ENCODE data around the gene JUN. TPM values are rescaled to one million over a fixed set of nuclear protein-coding genes. Genes with fewer than 3 reads are reported as not detected.

The JUN gene
- total and polyA plus RNA-seq, 2 experiments from 2014 or later: 29.3 to 126 TPM

GRCh38 chr1:58792846-58793245, 9.0 kb upstream of the JUN start:
- H3K4me1 ChIP-seq (ENCODE audit: low read depth): no peaks in the 10 kb centered on the region
- H3K27me3 ChIP-seq: peaks cover 12% of the 10 kb centered on the region
- DNase-seq (ENCODE audit: low read depth in 1 of 2, low spot score in 1 of 2): no peak
- no peaks in the 10 kb centered on the region for H3K9me3 ChIP-seq (ENCODE audit: low read depth)
- H3K4me3 ChIP-seq: no peak overlapping the region
- no peak overlapping the region for H3K27ac ChIP-seq
- no peaks in the 10 kb centered on the region for H3K36me3 ChIP-seq
- TF ChIP-seq CTCF (IDR thresholded peaks at IDR 0.05; ENCODE audit: low read depth, low read length): no peak

GRCh38 chr1:58791106-58791505, 7.3 kb upstream of the JUN start:
- H3K4me1 ChIP-seq (ENCODE audit: low read depth): no peaks in the 10 kb centered on the region
- peaks cover 12% of the 10 kb centered on the region for H3K27me3 ChIP-seq
- H3K27ac ChIP-seq: no peak overlapping the region
- no peak for DNase-seq (ENCODE audit: low read depth in 1 of 2, low spot score in 1 of 2)
- H3K9me3 ChIP-seq (ENCODE audit: low read depth): no peaks in the 10 kb centered on the region
- H3K36me3 ChIP-seq: no peaks in the 10 kb centered on the region
- H3K4me3 ChIP-seq: no peak overlapping the region
- TF ChIP-seq CTCF (IDR thresholded peaks at IDR 0.05; ENCODE audit: low read depth, low read length): no peak

- no peak for TF ChIP-seq CTCF (IDR thresholded peaks at IDR 0.05; ENCODE audit: low read depth, low read length)
- no peaks in the 10 kb centered on the region for H3K4me1 ChIP-seq (ENCODE audit: low read depth)
- no peaks in the 10 kb centered on the region for H3K36me3 ChIP-seq
- no peak overlapping the region for H3K27ac ChIP-seq
- no peak overlapping the region for H3K4me3 ChIP-seq
- H3K9me3 ChIP-seq (ENCODE audit: low read depth): no peaks in the 10 kb centered on the region
- H3K27me3 ChIP-seq: peaks cover 12% of the 10 kb centered on the region
- no peak for DNase-seq (ENCODE audit: low read depth in 1 of 2, low spot score in 1 of 2)
Measured at GRCh38 chr1:58789996-58790660, 6.3 kb upstream of the JUN start.

GRCh38 chr1:58789322-58789856, 5.5 kb upstream of the JUN start:
- Histone ChIP-seq H3K36me3 (no peaks in the 10 kb centered on the region), H3K4me1 (ENCODE audit: low read depth) (no peaks in the 10 kb centered on the region), H3K4me3 (no peak overlapping the region), H3K9me3 (ENCODE audit: low read depth) (no peaks in the 10 kb centered on the region), H3K27me3 (peaks cover 9% of the 10 kb centered on the region), H3K27ac (no peak overlapping the region)
- no peak for TF ChIP-seq CTCF (IDR thresholded peaks at IDR 0.05; ENCODE audit: low read depth, low read length)
- no peak for DNase-seq (ENCODE audit: low read depth in 1 of 2, low spot score in 1 of 2)

GRCh38 chr1:58788259-58788658, 4.4 kb upstream of the JUN start:
- no peak for DNase-seq (ENCODE audit: low read depth in 1 of 2, low spot score in 1 of 2)
- no peaks in the 10 kb centered on the region for H3K36me3 ChIP-seq
- no peak overlapping the region for H3K4me3 ChIP-seq
- H3K27ac ChIP-seq: no peak overlapping the region
- TF ChIP-seq CTCF (IDR thresholded peaks at IDR 0.05; ENCODE audit: low read depth, low read length): no peak
- no peaks in the 10 kb centered on the region for H3K9me3 ChIP-seq (ENCODE audit: low read depth)
- no peaks in the 10 kb centered on the region for H3K4me1 ChIP-seq (ENCODE audit: low read depth)
- peaks cover 2% of the 10 kb centered on the region for H3K27me3 ChIP-seq
